HL-60 (cell line): ENCODE results near the gene EFNA3.

Experiments
- DNase-seq, 2 experiments: peaks; one replicate each; pipeline ENCODE4 v3.0.0-alpha.2; 2010 to 2020; ENCODE audit warnings: low read depth in 1 of 2, low spot score in 1 of 2
- H3K27ac ChIP-seq: fragments of 250-450 bp; sonication (Bioruptor Pico); replicated peaks from 2 replicates; pipeline ENCODE4 v1.5.1; 2020; ENCODE audit warnings: mild to moderate bottlenecking, moderate library complexity
- H3K27me3 ChIP-seq: fragments of 250-450 bp; sonication (Bioruptor Pico); 2 replicates; pipeline ENCODE4 v1.5.1; 2021; ENCODE audit warnings: mild to moderate bottlenecking, moderate library complexity; ENCODE audit not compliant: insufficient read depth, poor library complexity, severe bottlenecking
- H3K4me3 ChIP-seq: replicated peaks from 2 replicates; pipeline ENCODE4 v1.5.1; 2011; ENCODE audit warnings: mild to moderate bottlenecking, control low read depth, low read length; ENCODE audit not compliant: insufficient read depth
- GABPA ChIP-seq: IDR thresholded peaks from 2 replicates; pipeline ENCODE4 v1.6.1; 2012; ENCODE audit warnings: low read depth
- POLR2AphosphoS5 ChIP-seq: IDR thresholded peaks from 2 replicates; pipeline ENCODE4 v1.6.1; 2012; ENCODE audit warnings: low read depth
- SPI1 ChIP-seq: IDR thresholded peaks from 2 replicates; pipeline ENCODE4 v1.6.1; 2012; ENCODE audit warnings: low read depth, mild to moderate bottlenecking, borderline replicate concordance
- TF ChIP-seq, protein P1 (sequence below): IDR thresholded peaks from 2 replicates; pipeline ENCODE4 v1.6.1; 2012; ENCODE audit warnings: low read depth; ENCODE audit not compliant: insufficient replicate concordance
- TF ChIP-seq, protein P2 (sequence below): IDR thresholded peaks from one replicate; pipeline ENCODE4 v1.5.1; 2011; ENCODE audit warnings: low read length, control low read depth, inconsistent platforms; ENCODE audit not compliant: insufficient read depth

EFNA3 gene

DNA sequence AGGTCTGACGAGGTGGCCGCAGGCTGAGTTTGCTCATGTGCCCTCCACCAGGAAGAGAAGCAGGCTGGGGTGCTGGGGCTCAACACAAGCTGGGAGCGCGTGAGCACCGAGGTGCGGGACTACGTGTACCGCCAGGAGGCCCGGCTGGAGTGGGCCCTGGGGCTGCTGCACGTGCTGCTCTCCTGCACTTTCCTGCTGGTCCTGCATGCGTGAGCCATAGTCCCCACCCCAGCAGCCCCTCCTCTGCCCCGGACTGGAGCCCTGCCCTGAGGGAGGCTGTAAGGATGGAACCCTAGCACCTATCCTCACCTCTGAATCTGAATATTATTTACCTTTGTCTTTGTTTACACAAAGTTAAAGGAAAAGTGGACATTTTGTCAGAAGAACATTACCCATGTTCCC lies 35.3 kb upstream of the EFNA3 start:
- TF ChIP-seq, protein P1, sequence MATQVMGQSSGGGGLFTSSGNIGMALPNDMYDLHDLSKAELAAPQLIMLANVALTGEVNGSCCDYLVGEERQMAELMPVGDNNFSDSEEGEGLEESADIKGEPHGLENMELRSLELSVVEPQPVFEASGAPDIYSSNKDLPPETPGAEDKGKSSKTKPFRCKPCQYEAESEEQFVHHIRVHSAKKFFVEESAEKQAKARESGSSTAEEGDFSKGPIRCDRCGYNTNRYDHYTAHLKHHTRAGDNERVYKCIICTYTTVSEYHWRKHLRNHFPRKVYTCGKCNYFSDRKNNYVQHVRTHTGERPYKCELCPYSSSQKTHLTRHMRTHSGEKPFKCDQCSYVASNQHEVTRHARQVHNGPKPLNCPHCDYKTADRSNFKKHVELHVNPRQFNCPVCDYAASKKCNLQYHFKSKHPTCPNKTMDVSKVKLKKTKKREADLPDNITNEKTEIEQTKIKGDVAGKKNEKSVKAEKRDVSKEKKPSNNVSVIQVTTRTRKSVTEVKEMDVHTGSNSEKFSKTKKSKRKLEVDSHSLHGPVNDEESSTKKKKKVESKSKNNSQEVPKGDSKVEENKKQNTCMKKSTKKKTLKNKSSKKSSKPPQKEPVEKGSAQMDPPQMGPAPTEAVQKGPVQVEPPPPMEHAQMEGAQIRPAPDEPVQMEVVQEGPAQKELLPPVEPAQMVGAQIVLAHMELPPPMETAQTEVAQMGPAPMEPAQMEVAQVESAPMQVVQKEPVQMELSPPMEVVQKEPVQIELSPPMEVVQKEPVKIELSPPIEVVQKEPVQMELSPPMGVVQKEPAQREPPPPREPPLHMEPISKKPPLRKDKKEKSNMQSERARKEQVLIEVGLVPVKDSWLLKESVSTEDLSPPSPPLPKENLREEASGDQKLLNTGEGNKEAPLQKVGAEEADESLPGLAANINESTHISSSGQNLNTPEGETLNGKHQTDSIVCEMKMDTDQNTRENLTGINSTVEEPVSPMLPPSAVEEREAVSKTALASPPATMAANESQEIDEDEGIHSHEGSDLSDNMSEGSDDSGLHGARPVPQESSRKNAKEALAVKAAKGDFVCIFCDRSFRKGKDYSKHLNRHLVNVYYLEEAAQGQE, result no peak
- TF ChIP-seq GABPA, result no peak
- TF ChIP-seq, protein P2, sequence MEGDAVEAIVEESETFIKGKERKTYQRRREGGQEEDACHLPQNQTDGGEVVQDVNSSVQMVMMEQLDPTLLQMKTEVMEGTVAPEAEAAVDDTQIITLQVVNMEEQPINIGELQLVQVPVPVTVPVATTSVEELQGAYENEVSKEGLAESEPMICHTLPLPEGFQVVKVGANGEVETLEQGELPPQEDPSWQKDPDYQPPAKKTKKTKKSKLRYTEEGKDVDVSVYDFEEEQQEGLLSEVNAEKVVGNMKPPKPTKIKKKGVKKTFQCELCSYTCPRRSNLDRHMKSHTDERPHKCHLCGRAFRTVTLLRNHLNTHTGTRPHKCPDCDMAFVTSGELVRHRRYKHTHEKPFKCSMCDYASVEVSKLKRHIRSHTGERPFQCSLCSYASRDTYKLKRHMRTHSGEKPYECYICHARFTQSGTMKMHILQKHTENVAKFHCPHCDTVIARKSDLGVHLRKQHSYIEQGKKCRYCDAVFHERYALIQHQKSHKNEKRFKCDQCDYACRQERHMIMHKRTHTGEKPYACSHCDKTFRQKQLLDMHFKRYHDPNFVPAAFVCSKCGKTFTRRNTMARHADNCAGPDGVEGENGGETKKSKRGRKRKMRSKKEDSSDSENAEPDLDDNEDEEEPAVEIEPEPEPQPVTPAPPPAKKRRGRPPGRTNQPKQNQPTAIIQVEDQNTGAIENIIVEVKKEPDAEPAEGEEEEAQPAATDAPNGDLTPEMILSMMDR, result no peak
- no peak for TF ChIP-seq POLR2AphosphoS5
- TF ChIP-seq SPI1, result no peak
- no peak overlapping the region for H3K27ac ChIP-seq
- no peaks in the 10 kb centered on the region for H3K27me3 ChIP-seq
- H3K4me3 ChIP-seq, result no peak overlapping the region
- DNase-seq, result no peak

DNA sequence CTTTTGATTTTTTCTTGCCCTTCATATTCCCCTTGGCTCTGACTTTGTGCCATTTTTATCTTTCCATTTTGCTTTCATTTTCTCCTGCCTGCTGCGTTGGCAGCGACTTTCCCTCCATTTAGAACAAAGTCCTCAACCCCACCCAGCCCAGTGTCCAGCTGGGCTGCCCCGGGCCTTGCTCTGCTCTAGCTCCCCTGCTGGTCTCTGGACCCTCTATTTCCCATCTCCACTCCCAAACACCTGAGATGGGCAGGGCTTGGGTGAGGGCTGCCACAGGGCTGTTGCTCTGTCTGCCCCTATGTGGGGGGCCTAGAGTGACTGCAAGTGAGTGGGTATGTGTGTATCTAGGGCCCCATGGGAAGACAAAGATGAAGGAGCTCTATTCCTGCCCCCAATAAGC lies 34.8 kb upstream of the EFNA3 start:
- Histone ChIP-seq H3K4me3 (no peak overlapping the region), H3K27ac (no peak overlapping the region), H3K27me3 (no peaks in the 10 kb centered on the region)
- TF ChIP-seq, protein P1, result no peak
- TF ChIP-seq SPI1, result no peak
- TF ChIP-seq, protein P2, result no peak
- no peak for DNase-seq

DNA sequence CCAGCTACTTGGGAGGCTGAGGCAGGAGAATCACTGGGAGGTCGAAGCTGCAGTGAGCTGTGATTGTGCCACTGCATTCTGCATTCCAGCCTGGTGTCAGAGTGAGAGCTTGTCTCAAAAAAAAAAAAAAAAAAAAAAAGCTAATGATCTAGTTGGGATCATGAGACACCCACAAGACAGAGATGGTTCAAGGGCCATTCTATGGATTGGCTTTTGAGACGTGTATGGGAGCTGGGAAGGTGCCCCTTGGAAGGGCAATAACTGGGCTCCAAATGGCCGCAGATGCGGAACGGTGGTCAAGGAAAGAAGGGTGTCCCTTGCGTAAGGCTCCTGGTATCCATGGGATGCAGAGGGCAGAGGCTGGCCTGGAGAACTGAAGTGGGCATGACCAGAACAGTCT lies 34.3 kb upstream of the EFNA3 start:
- no peaks in the 10 kb centered on the region for H3K27me3 ChIP-seq
- no peak overlapping the region for H3K4me3 ChIP-seq
- TF ChIP-seq GABPA, result no peak
- no peak for TF ChIP-seq POLR2AphosphoS5
- TF ChIP-seq SPI1, result no peak
- TF ChIP-seq, protein P2, result no peak
- TF ChIP-seq, protein P1, result no peak
- no peak for DNase-seq
- H3K27ac ChIP-seq, result no peak overlapping the region
